NCI-H1436 (cell line): Measurements from ENCODE around the gene PPFIA2.

Source experiments
- DNase-seq: peaks from one replicate; lab custom pipeline; 2025; lab: John Stamatoyannopoulos, UW

PPFIA2 gene

DNA sequence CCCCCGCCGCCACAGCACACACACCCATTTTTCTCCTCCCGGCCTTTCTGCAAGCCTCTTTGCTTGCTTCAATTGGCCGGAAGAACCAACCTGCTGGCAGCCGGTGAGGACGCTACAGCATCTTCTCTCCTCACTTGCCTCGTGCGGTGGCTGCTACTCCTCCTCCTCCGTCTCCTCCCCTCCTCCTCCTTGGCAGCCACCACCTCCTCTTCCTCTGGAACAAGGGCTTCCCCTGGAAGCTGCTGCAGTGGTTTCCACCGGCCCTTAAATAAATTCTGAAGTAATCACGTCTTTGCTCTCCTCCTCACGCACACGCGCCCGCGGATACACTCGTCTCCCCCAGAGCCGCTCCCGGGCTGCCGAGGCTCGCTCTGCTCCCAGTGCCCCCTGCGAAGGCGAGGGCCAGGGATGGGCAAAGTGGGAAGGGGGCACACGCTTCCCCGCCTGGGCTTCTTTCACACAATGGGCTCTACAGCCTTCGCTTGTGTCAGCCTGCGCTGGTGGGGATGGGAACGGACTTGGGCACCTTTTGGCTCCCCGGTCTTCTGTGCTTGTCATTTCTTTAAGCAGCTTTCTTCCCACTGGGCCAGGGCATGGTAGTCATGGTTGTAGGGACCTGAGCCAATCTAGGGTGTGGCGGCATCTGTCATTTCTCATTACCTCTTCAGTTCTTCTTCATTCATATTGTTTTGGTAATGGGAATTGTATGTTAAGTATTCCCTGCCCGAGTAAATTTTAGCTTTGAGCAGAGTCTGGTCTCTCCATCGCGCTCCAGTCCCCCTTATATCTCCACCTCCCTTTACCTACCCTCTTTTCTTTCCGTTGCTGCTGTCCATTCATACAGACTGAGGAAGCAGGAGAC, at the start of gene PPFIA2:
PPFIA2 (minus strand) TSS at position 161 of the 862 bp plus-strand sequence.
- peak; percentile 50 for DNase-seq

DNA sequence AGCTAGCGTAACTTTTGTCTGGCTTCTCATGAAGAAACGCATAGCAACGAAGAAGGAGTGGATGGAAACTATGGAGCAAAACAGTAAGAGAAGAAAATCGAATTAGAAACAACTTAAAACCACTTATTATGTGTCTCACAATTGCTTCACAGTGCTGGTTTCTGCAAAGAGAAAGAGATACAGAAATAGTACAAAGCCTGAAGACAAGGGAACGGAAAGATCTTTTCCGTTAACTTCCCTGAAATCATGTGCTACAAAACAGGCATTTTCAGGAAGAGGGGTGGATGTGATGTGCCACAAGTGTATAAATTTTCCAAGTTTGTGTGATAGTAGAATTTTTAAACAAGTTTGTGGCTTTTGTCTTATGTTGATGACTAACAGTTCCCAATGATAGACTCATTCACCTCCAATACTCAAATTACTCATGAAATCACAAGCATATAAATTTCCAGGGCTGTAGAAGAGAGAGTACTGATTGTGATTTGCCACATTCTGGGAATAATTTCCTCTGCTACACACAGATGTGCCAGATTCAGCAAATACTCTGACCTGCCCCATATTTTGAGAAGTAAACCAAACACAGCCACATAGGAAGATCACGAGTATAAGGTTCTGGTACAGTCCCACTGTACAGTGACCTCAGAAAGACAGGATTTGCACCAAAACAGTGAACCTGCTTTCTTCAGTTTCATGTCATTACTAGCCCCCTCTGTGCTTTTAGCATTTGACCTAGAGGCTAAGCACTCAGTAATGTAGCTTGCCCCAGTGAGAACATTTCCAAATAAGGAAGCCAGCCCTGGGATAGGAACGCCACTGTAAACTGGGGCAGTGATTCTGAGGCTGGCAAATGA, 41.4 kb upstream of the PPFIA2 start:
- no peak for DNase-seq

DNA sequence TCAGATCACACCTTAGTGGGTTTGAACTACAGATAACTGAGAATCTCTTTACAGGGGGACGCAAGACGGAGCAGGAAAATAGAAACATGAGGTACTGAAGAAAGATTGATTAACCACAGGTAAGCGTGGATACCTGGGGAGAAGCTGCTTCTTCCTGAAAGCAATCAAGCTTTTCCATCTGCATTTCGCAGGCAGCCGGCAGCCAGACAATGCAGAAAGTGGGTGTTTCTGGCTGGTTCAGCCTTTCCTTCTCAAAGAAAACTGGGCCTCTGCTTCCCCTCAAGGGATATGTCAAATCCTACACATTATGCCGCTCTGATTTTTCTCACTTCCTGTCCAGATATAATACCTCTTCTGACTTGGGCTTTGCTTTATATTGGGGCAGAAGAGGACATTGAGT, 39.1 kb upstream of the PPFIA2 start:
- no peak for DNase-seq

DNA sequence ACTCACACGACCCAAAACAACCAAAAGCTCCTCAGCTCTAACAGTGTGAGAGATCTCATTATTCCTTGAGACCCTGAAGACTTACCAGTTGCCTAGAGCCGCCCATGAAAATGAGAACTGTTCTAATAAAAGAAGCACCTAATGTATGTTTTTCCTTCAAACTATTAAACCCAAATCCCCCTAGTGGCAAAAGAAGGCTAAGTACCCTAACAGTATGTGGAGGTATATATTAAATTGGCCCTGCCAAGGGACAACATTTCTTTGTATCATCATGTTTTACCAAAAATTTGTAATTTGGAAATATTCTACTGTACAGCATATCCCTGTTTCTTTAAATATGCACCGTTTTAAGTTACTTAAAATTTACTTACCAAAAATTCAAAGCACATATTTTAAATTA, 38.0 kb upstream of the PPFIA2 start:
- peak; percentile 12 for DNase-seq

DNA sequence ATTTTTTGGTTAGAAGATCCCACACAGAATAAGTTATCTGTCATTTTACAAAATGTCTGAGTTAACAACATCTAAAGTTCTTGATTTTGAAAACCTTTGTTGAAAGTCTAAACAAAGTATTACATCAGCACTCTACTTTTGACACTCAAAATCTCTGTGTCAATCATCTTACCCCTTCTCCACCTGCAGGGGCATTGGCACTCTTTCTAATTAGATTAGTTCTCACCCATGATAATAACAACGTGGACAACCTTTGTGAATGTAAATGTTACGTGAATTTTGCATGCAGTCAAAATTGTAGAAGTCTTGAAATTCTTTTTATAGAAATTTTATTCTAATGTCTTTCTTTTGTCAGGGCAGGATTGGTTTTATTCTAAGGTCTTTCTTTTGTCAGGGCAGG, 33.5 kb upstream of the PPFIA2 start:
- no peak for DNase-seq

DNA sequence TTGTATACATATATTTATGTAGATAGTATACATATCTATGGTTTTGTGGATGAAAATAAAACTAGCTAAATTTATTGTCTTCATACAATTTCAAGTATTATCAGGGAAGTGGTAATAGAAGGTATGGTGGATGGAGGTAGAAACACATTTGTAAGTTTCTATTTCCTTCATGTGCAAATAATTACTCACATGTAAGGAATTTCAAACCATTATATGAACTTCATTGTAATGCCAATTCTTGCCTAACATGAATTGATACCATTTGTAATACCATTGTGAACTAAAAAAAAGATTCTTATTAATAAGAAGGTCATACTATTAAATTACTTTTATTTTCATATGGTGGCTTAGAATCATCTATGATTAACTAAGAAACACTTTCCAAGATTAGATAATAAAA, 20.1 kb upstream of the PPFIA2 start:
- no peak for DNase-seq

DNA sequence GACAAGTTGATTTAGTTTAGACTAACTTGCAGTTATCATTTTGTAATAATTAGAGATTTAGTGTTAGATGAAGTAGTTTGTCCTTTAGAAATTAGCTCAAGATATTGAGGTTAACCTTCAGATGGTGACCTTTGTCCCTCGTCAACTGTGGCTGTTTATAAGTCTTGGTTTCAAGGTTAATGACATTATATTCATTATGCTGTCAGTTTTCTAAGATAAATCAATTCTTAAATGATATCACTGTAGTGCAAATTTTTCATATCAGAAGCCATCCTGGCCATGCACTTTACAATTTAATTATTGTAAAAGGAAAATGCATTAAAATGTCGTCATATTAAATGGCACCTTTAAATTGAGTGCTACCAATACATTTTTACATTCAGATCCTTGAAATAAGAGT, 19.6 kb upstream of the PPFIA2 start:
- DNase-seq, result no peak

DNA sequence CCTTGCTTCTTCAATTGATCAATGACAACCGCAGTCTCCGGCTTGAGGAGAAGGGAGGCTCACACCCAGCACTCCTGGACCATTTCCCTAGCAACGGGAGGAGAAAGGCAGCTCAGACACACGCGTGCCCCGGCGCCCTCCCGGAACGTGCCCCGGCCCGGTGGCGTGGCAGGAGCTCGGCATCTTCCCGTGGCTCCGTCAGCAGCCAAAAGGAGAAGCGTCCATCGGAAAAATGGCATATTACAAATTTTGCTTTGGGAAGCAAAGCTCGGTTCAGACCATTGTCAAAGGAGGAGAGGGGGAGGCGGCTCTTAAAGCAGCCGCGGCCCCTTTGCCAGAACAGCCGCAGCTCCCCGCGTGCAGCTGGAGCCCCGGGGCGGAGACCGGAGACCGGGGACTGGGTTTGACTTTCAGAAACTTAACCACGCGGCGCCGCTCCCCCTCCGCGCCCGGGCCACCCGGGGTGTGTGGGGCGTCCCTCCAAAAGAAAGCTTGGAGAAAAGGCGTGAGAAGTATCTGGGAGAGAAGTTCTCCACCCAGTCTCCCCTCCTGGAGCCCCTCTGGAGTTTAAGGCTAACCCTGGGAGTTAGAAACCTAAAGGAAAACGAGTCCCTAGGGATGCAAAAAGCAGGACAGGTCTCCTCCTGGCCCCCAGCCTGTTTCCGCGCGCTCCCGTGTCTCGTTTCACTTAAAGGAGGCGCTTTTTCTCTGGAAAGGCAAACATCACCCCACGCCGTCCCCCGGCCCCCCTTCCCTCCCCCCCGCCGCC, 545 bp downstream of the PPFIA2 start:
- peak; percentile 51 for DNase-seq

DNA sequence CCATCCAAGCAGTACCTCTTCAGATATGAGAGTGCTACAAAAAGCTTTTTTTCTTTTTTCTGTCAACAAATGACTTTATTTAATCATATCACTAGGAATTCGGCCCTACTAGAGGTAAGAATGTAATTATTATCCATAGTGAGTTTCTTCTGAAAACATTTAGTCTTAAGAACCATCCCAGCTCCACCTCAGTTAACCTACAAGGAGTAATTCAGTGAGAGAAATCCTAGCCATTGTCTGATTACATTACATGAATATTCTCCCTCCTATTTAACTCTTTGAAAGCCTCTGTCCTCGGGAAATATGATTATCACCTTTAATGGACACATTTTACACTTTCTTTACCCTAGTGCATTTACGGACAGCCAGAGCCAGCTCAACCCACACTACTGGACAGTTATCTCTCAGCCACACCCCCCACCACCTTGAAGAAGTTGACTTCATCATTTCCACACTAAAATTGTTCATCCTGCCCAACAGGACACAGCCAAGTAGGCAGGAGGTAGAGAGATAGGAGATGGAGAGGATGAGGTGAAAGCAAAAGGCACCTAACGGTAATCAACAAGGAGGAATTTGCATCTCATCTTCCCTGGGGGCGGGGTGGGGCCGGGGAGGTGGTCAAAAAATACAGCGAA, 1.3 kb downstream of the PPFIA2 start:
- DNase-seq, result no peak

DNA sequence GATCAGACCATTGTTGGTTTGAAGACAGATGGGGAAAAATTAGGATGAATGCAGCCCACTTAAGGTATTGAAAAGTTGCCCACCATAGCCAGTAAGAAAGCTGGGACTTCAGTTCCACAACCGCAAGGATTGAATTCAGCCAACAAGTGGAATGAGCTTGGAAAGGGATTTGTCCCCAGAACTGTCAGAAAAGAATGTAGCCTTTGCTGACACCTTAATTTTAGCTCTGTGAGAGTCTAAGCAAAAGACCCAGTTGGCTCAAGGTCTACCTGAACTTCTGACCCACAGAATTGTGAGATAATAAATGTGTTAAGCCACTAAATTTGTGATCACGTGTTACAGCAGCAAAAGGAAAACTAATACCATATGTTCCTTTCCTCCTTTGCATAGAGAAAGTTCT, 29.4 kb downstream of the PPFIA2 start:
- no peak for DNase-seq

DNA sequence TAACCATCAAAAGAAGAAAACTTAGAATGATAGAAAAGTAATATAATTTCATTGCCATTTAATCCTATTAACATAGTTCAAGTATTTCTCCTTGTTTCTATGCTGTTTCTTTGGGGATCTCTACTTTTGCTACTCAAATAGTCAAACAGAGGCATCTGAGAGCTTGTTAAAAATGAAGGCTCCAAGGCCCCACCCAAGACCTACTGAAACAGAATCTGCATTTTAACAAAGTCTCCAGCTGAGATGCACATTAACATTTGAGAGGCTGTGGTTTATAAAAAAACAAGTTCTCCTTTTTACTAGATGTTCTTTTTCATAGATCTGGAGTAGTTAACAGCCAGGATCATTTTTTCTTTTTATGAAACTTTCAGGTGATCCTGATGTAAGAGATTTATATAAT, 31.8 kb downstream of the PPFIA2 start:
- DNase-seq, result no peak

DNA sequence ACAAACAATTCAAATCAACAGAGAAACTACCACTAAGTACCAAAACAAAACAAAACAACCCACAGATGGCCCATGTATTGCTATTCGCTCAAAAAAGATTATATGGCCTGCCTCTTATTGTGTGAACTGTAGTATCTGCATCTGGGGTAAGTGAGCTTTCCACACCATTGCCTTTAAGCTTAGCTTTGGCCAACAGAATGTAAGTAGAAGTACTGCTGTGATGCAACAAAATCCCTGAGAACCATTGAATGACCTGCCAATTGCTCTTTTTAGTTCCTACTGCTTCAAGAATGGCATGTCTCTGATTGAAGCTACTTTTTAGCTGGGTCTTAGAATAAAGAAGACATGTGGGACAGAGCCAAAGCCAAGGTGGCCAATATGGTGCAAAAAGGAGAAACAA, 32.5 kb downstream of the PPFIA2 start:
- no peak for DNase-seq

DNA sequence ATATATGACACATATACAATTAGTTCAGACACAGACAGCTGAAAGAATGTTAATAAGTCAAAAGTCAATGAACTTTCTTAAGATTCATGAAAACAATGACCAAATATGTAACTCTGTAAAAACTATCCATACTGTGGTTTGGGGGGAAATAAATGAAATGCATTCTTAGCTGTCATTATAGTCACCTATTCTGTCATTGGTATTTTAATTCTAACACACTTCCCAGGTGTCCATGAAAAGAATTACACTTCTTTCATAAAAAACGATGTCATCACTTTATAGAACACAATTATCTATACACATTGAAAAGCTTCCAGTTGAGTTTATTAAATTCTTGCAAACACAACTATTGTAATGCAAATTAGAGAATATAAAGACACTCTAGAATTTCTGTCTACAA, 35.8 kb downstream of the PPFIA2 start:
- DNase-seq, result no peak

DNA sequence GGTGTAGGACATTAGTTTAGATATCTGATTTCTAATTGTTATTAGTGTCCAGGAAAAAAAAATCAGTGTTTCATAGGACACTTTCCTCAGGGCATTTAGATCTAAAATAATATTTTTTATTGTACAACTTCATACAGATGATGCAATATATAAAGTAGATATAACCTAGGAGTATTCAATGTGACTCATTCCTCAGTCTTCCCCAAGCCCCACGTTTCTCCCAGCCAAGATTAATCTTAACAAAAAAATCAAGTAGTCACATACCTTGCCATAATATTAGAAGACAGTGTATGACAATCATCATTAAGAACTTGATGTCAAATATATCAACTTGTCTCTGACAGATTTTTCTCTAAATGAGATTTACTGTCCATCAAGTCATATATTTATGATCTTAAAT, 37.1 kb downstream of the PPFIA2 start:
- DNase-seq, result no peak

DNA sequence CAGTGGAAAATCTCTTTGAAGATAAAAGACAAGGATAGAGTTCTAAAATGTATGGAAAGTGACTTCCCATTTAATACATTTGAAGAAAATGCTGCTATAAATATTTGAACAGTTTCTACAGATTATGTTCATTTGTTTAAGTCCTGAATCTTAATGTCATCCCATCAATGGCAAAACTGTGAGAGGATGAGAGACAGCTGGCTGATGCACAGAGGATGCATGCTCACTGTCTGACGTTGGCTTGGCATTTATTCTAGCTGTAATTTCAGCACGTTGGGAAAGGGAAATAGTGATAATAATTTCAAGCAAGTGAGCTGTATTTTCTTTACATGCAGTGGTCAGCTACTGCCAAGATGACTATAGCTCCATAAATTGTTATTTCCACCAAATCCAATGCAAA, 40.5 kb downstream of the PPFIA2 start:
- no peak for DNase-seq

DNA sequence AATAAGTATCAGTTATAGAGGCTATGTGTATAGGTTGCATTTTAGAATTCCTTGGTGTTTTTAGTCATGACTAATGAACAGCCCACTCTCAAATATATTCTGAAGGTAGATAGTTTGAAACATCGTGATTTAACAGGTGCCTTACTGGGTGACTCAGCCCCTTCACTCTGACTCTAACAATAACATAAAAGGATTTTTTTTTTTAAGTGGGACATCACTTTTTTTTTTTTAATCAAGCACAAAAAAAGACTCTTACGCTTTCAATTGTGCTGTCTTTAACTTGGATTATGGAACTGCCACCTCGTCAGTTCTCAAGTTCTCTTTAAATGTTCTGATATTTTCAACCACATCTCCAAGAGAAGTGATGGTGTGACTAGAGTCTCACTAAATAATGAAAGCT, 46.6 kb downstream of the PPFIA2 start:
- DNase-seq, result no peak

DNA sequence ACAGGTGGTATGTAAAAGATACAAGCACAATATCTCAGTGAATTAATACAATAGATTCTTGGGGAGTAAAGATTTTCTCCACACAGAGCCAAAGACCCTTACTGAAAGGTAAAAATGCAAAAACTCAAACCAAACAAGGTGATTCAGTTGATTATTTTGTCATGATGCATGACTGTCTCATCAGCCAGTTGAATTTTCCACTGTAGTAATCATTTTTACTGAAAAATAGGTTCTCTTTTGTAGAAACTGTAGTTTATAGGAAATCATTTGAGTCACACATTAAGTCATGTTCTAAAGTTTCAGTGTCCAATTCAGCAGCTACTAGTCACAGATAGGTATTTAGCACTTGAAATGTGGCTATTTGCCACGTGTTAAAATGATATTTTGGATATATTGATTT, 53.6 kb downstream of the PPFIA2 start:
- DNase-seq, result no peak

DNA sequence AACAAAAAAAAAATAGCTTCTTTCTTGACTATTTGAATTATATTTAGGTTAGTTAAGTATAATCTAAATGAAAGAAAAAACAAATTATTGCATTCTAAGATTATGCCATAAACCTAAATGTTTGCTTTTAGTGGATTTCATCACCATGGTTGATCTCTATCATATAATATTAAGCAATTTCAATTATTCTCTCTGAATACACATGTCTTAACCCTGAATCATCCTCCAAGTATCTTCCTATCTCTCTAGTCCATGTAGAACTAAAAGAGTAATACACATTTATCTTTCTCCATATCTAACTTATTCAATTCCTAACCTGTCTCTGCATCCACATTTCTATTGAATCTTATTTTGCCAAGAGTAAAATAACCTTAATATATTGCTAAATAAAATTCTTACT, 59.6 kb downstream of the PPFIA2 start:
- DNase-seq, result no peak

DNA sequence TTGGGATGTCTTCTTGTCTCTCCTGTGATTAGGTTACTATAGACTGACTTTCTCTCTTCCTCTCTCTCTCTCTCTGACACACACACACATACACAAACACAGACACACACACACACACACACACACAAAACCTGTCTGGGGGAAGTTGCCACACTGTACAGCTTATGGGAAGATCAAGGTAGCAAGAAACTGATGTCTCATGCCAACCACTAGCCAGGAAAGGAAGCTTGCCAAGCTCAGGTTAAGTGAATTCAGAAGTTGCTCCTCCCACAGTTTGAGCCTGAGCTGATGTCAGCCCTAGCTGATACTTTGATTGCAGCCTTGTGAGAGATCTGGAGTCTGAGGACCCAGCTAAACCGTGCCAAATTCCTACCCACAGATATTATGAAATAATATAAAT, 67.1 kb downstream of the PPFIA2 start:
- DNase-seq, result peak; percentile 7

DNA sequence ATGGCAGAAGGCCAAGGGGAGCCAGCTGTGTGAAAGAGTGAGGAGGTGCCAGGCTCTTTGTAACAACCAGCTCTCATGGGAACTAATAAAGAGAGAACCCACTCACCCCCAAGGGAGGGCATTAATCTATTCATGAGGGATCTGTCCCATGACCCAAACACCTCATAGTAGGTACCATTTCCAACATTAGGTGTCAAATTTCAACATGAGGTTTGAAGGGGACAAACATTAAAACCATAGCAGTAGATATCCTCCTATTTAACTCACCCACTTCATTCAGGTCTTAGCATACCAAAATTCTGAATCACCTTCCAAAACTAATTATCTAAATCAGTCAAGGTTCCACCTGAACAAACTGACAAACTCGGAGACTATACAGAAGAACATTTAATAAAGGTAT, 75.3 kb downstream of the PPFIA2 start:
- DNase-seq, result peak; percentile 49

DNA sequence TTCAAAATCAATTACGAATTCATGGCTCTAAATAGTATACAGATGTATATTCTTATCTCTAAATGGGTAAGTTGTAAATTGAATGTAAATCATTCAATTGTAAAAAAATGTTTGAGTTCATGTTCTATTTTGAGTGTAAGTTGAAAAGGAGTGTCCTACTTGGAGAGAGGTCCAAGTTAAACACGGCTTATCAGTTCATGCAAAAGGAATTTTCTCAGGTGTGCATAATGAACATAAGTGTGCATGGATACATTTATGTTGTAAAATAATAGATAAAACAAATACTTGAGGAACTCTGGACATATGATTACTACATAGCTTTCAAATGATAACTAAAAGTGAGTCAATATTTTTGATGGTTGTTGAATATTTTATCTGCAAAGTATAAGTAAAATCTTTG, 79.5 kb downstream of the PPFIA2 start:
- DNase-seq, result no peak

DNA sequence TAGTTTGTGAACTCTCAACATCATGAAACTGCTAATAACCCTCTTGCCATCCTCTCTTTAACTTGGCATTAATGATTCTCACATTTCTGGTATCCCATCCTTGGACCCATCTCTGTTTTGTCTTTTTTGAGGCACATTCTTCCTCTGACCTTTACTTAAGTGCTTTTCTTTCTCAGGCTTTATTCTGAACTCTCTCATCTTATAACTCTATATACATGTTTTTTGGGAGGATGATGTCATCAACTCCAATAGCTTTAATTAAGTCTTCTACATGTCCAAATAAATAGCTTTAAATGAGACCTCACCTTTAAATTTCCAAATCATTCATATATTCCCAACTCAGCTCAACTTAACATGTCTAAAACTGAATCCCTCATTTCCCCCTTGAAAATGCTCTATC, 88.4 kb downstream of the PPFIA2 start:
- DNase-seq, result no peak
